Measurements from ENCODE around the gene LRP2.

GRCh38 chr2:169259402-169259801 lies 102.9 kb downstream of the LRP2 start:
- no peak for TF ChIP-seq POLR2A (IDR thresholded peaks at IDR 0.05; ENCODE audit: extremely low read depth, insufficient read length)
- TF ChIP-seq CTCF (IDR thresholded peaks at IDR 0.05; ENCODE audit: low read depth, low read length), result no peak
- no peak for TF ChIP-seq MAX (IDR thresholded peaks at IDR 0.05; ENCODE audit: low read depth, low read length)

All from NB4 (cell line).